K562 (cell line): ENCODE data around the gene SSBP1. TPM values are rescaled to one million over a fixed set of nuclear protein-coding genes. Genes with fewer than 3 reads are reported as not detected.

Experiments used
- ATAC-seq: fragments of 200-7000 bp; cut with Tn5 transposase; 3 replicates; pipeline ENCODE4 v1.9.1; 2020; ENCODE audit warnings: moderate library complexity
- BruUV-seq: library from RNA; stranded (reverse); fragments of 400-500 nt; replicated peaks from 2 replicates; lab custom pipeline; 2021; lab: Mats Ljungman, UMichigan
- CTCF ChIA-PET: fragments of 300-600 bp; formaldehyde crosslinking; extraction: SDS; loops from one replicate; lab custom pipeline; 2021; ENCODE audit warnings: low intra/inter-chr PET ratio; lab: Yijun Ruan, JAX
- POLR2A ChIA-PET: fragments of 300-600, 350-650 bp; sonication (Branson Sonifier 250); formaldehyde crosslinking; extraction: SDS; loops from one replicate; lab custom pipeline; 2021; ENCODE audit warnings: antibody characterized with exemption, inconsistent platforms; lab: Yijun Ruan, JAX
- DNase-seq, 4 experiments: peaks; one replicate each; pipeline versions ENCODE4 v3.0.0 to v3.0.0-alpha.2; 2011 to 2018; ENCODE audit warnings: low spot score in 3 of 4, mixed read lengths in 3 of 4; ENCODE audit errors: extremely low read depth in 1 of 4
- FAIRE-seq: peaks from 2 replicates; lab custom pipeline; 2011; peaks lifted over from hg19 to GRCh38; lab: Jason Lieb, UNC
- H2AFZ ChIP-seq: 2 replicates; pipeline ENCODE4 v1.6.0; 2011; ENCODE audit warnings: low read depth, low read length, control low read depth, inconsistent platforms
- H3K27ac ChIP-seq: fragments of 200-600 bp; 3 replicates; pipeline ENCODE4 v1.8.0; 2011; ENCODE audit warnings: low read depth, mild to moderate bottlenecking, control low read depth, inconsistent platforms, low read length, moderate library complexity, mixed read lengths; ENCODE audit errors: extremely low read depth
- H3K27me3 ChIP-seq, 2 experiments: fragments of 300-600 bp in 1 of 2; 2 replicates in 1 of 2; 3 replicates in 1 of 2; pipeline versions ENCODE4 v1.6.0 to v1.8.0; 2011; ENCODE audit warnings: inconsistent platforms in 2 of 2, low read length in 2 of 2, mild to moderate bottlenecking in 1 of 2, mixed read lengths in 1 of 2, moderate library complexity in 1 of 2; ENCODE audit not compliant: control insufficient read depth in 2 of 2, insufficient read depth in 2 of 2
- H3K36me3 ChIP-seq: fragments of 300-600 bp; 3 replicates; pipeline ENCODE4 v1.8.0; 2011; ENCODE audit warnings: mild to moderate bottlenecking, low read length, inconsistent platforms; ENCODE audit not compliant: control insufficient read depth, insufficient read depth
- H3K4me1 ChIP-seq, 2 experiments: fragments of 200-600 bp in 1 of 2; replicated peaks in 1 of 2; 2 replicates in 1 of 2; 3 replicates in 1 of 2; pipeline versions ENCODE4 v1.5.1 to v1.8.0; 2011; ENCODE audit warnings: inconsistent platforms in 2 of 2, low read length in 2 of 2, mild to moderate bottlenecking in 1 of 2, mixed read lengths in 1 of 2, moderate library complexity in 1 of 2; ENCODE audit not compliant: control insufficient read depth in 2 of 2, insufficient read depth in 2 of 2
- H3K4me2 ChIP-seq: 2 replicates; pipeline ENCODE4 v1.6.1; 2011; ENCODE audit warnings: low read length, control low read depth, inconsistent platforms, mixed read lengths; ENCODE audit not compliant: insufficient read depth
- H3K4me3 ChIP-seq: fragments of 200-600 bp; sonication (generic), shearing (Covaris generic); 2 replicates; pipeline ENCODE4 v1.5.1; 2016; ENCODE audit warnings: control low read depth, inconsistent platforms
- H3K79me2 ChIP-seq: fragments of 200-600 bp; 3 replicates; pipeline ENCODE4 v1.8.0; 2011; ENCODE audit warnings: low read length, inconsistent platforms; ENCODE audit not compliant: control insufficient read depth, insufficient read depth
- H3K9ac ChIP-seq, 2 experiments: 2 replicates each; pipeline versions ENCODE4 v1.6.0 to v1.6.1; 2011; ENCODE audit warnings: low read depth in 2 of 2, low read length in 2 of 2, control low read depth in 1 of 2, inconsistent platforms in 1 of 2, mild to moderate bottlenecking in 1 of 2, mixed read lengths in 1 of 2; ENCODE audit not compliant: insufficient read depth in 1 of 2
- H3K9me1 ChIP-seq: one replicate; pipeline ENCODE4 v1.6.0; 2011; ENCODE audit warnings: inconsistent platforms, mild to moderate bottlenecking, low read length, moderate library complexity; ENCODE audit not compliant: control insufficient read depth, insufficient read depth
- H3K9me3 ChIP-seq: replicated peaks from 2 replicates; pipeline ENCODE4 v1.5.1; 2011; ENCODE audit warnings: low read depth, low read length, inconsistent platforms; ENCODE audit not compliant: control insufficient read depth, insufficient read depth
- H4K20me1 ChIP-seq: replicated peaks from 2 replicates; pipeline ENCODE4 v1.6.1; 2011; ENCODE audit warnings: low read length, inconsistent platforms, mixed read lengths; ENCODE audit not compliant: control insufficient read depth, insufficient read depth
- CAMTA2 ChIP-seq: fragments of 250-450 bp; sonication (Bioruptor Pico); conservative IDR thresholded peaks from 2 replicates; pipeline ENCODE4 v1.5.1; 2022
- CEBPB ChIP-seq: fragments of 450-650 bp; IDR thresholded peaks from 2 replicates; pipeline ENCODE4 v1.6.1; 2016; ENCODE audit warnings: missing genetic modification characterization, missing compliant biosample characterization
- CUX1 ChIP-seq: fragments of 200-800 bp; sonication (Bioruptor generic); IDR thresholded peaks from 2 replicates; pipeline ENCODE4 v1.6.1; 2016; ENCODE audit warnings: missing genetic modification characterization, missing compliant biosample characterization
- E2F8 ChIP-seq: fragments of 450-650 bp; IDR thresholded peaks from 2 replicates; pipeline ENCODE4 v1.7.1; 2018; ENCODE audit warnings: mild to moderate bottlenecking, low read depth; ENCODE audit not compliant: partially characterized antibody
- EP300 ChIP-seq: IDR thresholded peaks from 2 replicates; pipeline ENCODE4 v1.6.1; 2012; ENCODE audit warnings: low read length, improper control_type of control experiment
- GATAD2A ChIP-seq: fragments of 450-650 bp; IDR thresholded peaks from 2 replicates; pipeline ENCODE4 v1.6.1; 2017
- IRF9 ChIP-seq: fragments of 450-650 bp; IDR thresholded peaks from 2 replicates; pipeline ENCODE4 v1.6.1; 2016; ENCODE audit warnings: missing biosample characterization, missing genetic modification characterization
- KAT7 ChIP-seq: sonication (generic); formaldehyde crosslinking; IDR thresholded peaks from 2 replicates; pipeline ENCODE4 v1.8.0; 2022; ENCODE audit warnings: missing genetic modification reagents, mild to moderate bottlenecking, borderline replicate concordance
- NUFIP1 ChIP-seq: fragments of 450-650 bp; IDR thresholded peaks from 2 replicates; pipeline ENCODE4 v1.6.1; 2018; ENCODE audit not compliant: partially characterized antibody
- POLR2A ChIP-seq: fragments of 450-650 bp; conservative IDR thresholded peaks from 2 replicates; pipeline ENCODE4 v1.6.1; 2016
- SMC3 ChIP-seq: conservative IDR thresholded peaks from 2 replicates; pipeline ENCODE4 v1.6.1; 2011; ENCODE audit warnings: low read depth, low read length, improper control_type of control experiment; ENCODE audit not compliant: insufficient read depth
- THAP12 ChIP-seq: fragments of 250-450 bp; sonication (Bioruptor Pico); IDR thresholded peaks from 2 replicates; pipeline ENCODE4 v1.9.0; 2021; ENCODE audit warnings: mild to moderate bottlenecking, inconsistent platforms
- WGBS: fragments of 100-300 bp; shearing (Covaris generic); methylation state at CpG from one replicate; pipeline ENCODE4 v1.1.6; 2016; ENCODE audit warnings: low coverage, mixed read lengths; ENCODE audit not compliant: insufficient coverage; ENCODE audit errors: missing lambda C conversion rate; 5-methylcytosine and 5-hydroxymethylcytosine counted together
- in situ Hi-C: fragments of 300-500 bp; cut with MboI; formaldehyde crosslinking; loops from 4 replicates; pipeline ENCODE4 v1.15.0; 2018; ENCODE audit warnings: inconsistent platforms, mixed read lengths
- intact Hi-C: fragments of 100-400 bp; cut with micrococcal nuclease; formaldehyde crosslinking; loops from 2 replicates; pipeline ENCODE4 v1.14.2; 2022
- polyA plus RNA-seq, 8 experiments: library from polyadenylated mRNA; depleted of rRNA in 4 of 8; stranded (reverse) in 5 of 8; unstranded in 3 of 8; fragments of >200 nt; fragmentation: Nextera tagmentation in 2 of 8; fragmentation: Illumina TruSeq in 1 of 8; extraction: Ambion mirVana in 2 of 8; extraction: Trizol in 1 of 8; gene quantifications; 2 replicates each; pipeline versions ENCODE4 v1.2.1 to v1.2.3, GENCODE V29; 2011 to 2014; ENCODE audit warnings: inconsistent platforms in 1 of 8, missing spikeins in 1 of 8
- total RNA-seq, 7 experiments: library from RNA; depleted of rRNA in 6 of 7; stranded (reverse); fragments of >200 nt in 6 of 7; fragmentation: Illumina TruSeq in 2 of 7; extraction: Trizol in 2 of 7; gene quantifications; 2 replicates each; pipeline versions ENCODE4 v1.2.1 to v1.2.3, GENCODE V29; 2011 to 2021; ENCODE audit warnings: low replicate concordance in 1 of 7

SSBP1 gene
- total and polyA plus RNA-seq, 9 of the 15 experiments (the other 6 are each of a cell fraction or from before 2014, with no cell fraction given) = 404 to 1,996 (median 835) TPM

GRCh38 chr7:141700296-141700847 lies 37.8 kb upstream of the SSBP1 start:
- no TSS peak for BruUV-seq
- no peaks in the 10 kb centered on the region for H3K36me3 ChIP-seq
- no peaks in the 10 kb centered on the region; the same call in none of the 2 replicates for H4K20me1 ChIP-seq
- no peak overlapping the region for H3K4me2 ChIP-seq
- no peak overlapping the region for H3K27ac ChIP-seq
- no peaks in the 10 kb centered on the region for H3K9me1 ChIP-seq
- POLR2A ChIA-PET = interaction anchor here (0.8 to 1.5 kb wide), 3 partner anchors 8 to 176 kb away, joined by 3 read pairs; partner anchors contain the start of gene WEE2
- no peak overlapping the region for H3K9ac ChIP-seq
- CTCF ChIA-PET = no interaction called here
- no peak overlapping the region for H2AFZ ChIP-seq
- DNase-seq = no peak
- H3K4me3 ChIP-seq = no peak overlapping the region
- H3K79me2 ChIP-seq = no peaks in the 10 kb centered on the region
- no peaks in the 10 kb centered on the region for H3K9me3 ChIP-seq
- in situ Hi-C loops = no loop called here
- WGBS = 2% methylated on average over 5 of the region's 5 CpGs
- intact Hi-C loops = no loop called here
- H3K4me1 ChIP-seq = peaks cover 0 to 10% of the 10 kb centered on the region in 2 experiments; a peak in 2 of 5 replicates
- H3K27me3 ChIP-seq = peaks cover 55 to 60% of the 10 kb centered on the region in 2 experiments
- FAIRE-seq = no peak
- no peak for ATAC-seq
- TF ChIP-seq THAP12 (CRISPR knock-in tag) = no peak
- no peak for TF ChIP-seq POLR2A
- TF ChIP-seq NUFIP1 = no peak
- TF ChIP-seq CUX1 = no peak
- no peak for TF ChIP-seq IRF9 (tag)
- no peak for TF ChIP-seq EP300
- no peak for TF ChIP-seq E2F8
- TF ChIP-seq CAMTA2 = no peak
- no peak for TF ChIP-seq SMC3
- no peak for TF ChIP-seq GATAD2A
- TF ChIP-seq CEBPB (tag) = no peak
- TF ChIP-seq KAT7 = no peak
